ENCODE measurements around the gene AHDC1.

- TF ChIP-seq CTCF (IDR thresholded peaks at IDR 0.05 in 2 of 3, conservative IDR thresholded peaks at IDR 0.05 in 1 of 3; ENCODE audit: insufficient read depth in 2 of 3, low read depth in 1 of 3, low read length in 3 of 3) (no peak), THAP7 (CRISPR knock-in tag; IDR thresholded peaks at IDR 0.05) (no peak), HNRNPH1 (optimal IDR thresholded peaks at IDR 0.05; ENCODE audit: low read depth, low read length) (no peak)
Measured at GRCh38 chr1:27605300-27605766, 1.4 kb upstream of the AHDC1 start.

All from K562 (cell line).